Lower leg skin (tissue), 3 donors: ENCODE results near the gene TLL2.

Experiments used
- CTCF ChIP-seq, 3 donors: fragments of 450-650 bp; IDR thresholded peaks; one replicate each; pipeline ENCODE4 v1.5.1; 2016; ENCODE audit warnings: antibody characterized with exemption in 3 of 3, mild to moderate bottlenecking in 3 of 3, moderate library complexity in 2 of 3
- POLR2A ChIP-seq, 2 donors: fragments of 450-650 bp; IDR thresholded peaks; one replicate each; pipeline ENCODE4 v1.6.1; 2016 to 2017; ENCODE audit warnings: antibody characterized with exemption in 2 of 2, mild to moderate bottlenecking in 1 of 2, moderate library complexity in 1 of 2

- no peak for TF ChIP-seq CTCF (IDR thresholded peaks at IDR 0.05)
- TF ChIP-seq POLR2A (IDR thresholded peaks at IDR 0.05): no peak
These were observed 96.3 kb downstream of the TLL2 start for GRCh38 chr10:96417441-96417840.
